HG03060 (cell line): ENCODE measurements around the gene PPARG.
"Not testable (repeated sequence)": the region's sequence is repeated elsewhere in the genome, so short reads cannot be mapped to it uniquely, and the experiment has no call there.

Experiments
- ATAC-seq: cut with Tn5 transposase; IDR thresholded peaks from one replicate; pipeline ENCODE4 v1.9.1; 2021; ENCODE audit warnings: low read depth, moderate number of reproducible peaks; ENCODE audit not compliant: unreplicated experiment

PPARG gene

DNA sequence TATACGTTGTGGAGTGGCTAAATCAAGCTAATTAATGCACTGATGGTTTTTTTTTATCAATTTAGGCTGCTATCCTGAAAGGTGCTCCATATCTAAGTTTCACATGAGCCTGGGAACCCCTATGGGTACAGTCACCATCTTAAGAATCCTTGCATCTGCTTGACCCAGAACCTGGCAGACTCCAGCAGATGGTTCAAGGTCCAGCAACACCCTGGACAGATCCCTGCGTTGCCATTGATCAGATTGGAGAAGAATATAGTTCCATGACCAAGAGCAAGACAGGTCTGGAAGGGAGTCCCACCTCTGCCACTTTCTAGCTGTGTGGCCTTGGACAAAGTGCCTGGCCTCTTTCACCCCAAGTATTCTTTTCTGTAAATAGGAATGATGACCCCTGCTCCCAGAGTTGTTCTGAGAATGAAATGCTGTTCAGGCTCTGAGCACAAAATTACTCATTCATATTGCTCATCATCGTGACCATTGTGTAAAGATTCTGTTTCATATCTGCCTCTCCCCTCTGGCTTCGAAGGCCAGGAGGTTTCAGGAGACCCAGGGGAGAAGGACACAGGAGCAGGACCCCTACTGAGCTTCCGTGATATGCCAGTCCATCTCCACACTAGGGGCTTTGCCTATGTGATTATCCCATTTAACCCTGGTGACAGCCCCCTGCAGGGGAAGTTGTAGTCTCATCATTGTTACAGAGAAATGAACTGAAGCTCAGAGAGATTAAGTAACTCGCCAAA is 165.4 kb downstream of the PPARG start:
- no peak for ATAC-seq

DNA sequence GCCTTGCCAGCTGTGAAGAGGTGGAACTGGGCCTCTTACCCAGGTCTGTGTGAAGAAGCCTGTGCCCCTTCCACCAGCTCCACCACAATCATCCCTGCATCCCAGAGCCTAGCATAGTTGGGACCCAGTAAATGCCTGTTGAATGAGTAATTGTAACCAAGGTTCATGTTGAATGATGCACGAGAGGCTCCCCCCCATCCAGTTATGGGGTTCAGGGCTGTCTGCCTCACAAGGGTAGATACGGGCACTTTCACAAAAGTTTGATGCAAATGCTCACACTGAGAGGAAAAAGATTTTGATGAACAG is 165.9 kb downstream of the PPARG start:
- no peak for ATAC-seq

DNA sequence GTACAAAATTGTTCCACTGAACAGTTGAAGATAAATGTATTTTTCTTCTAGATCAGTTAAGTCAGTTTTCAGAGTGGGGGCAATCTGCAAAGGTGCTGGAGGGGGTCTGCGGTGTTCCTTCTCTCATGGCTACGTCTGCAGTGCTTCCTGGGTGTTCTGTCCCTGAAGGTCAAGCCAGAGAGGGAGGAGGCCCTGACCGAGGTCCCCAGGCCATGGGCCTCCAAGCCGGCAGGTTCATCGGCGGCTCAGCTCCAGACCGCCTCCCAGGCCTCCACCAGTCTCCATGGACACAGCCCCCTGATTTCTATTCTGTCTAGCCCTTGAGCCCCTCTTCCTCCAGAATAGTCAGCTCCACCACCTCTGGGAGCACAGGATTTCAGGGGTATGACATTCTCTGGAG is 166.9 kb downstream of the PPARG start:
- no peak for ATAC-seq

DNA sequence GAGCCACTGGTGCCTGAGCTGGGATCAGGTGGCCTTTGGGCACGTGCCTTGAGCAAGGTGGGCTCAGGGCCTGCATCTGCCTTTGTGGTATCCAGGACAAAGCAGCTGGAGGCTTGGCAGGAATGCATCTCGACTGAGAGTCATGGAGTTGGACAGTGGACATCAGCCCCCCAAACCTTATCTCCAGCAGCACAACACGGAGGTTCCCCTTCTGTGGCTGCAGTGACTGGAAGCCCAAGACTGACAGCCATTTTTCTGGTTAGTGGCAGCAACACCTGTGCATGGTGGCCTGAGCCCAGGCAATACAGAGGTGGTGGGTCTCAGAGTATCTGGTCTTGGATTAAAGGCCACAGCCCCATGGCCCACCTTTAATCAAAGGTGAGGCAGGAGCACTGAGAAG is 167.6 kb downstream of the PPARG start:
- no peak for ATAC-seq

DNA sequence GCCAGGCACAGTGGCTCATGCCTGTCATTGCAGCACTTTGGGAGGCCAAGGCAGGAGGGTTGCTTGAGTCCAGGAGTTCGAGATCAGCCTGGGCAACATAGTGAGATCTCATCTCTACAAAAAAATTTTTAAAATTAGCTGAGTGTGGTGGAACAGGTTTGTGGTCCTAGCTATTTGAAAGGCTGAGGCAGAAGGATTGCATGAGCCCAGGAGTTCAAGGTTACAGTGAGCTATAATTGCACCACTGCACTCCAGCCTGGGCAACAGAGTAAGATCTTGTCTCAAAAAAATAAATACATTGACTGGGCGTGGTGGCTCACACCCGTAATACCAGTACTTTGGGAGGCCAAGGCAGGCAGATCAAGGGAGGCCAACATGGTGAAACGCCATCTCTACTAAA is 168.5 kb downstream of the PPARG start:
- not testable (repeated sequence) for ATAC-seq

DNA sequence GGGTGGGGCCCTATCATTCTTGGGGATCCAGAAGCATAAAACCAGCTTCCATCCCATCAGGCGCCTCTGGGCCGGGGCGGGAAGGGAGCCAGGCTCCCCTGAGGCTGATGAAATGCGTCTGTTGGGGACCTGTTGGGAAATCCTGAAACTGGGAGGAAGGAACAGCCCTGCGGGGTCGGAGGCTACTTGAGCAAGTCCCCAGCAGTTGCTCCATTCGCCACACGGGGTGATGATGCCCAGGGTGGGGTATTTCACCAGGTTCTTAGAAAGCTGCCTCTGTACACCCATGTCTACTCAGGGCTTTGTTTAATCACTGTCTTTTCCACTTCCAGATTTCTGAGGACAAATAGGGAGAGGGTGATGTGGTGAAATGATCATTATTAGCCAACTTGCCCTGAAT is 170.0 kb downstream of the PPARG start:
- no peak for ATAC-seq

DNA sequence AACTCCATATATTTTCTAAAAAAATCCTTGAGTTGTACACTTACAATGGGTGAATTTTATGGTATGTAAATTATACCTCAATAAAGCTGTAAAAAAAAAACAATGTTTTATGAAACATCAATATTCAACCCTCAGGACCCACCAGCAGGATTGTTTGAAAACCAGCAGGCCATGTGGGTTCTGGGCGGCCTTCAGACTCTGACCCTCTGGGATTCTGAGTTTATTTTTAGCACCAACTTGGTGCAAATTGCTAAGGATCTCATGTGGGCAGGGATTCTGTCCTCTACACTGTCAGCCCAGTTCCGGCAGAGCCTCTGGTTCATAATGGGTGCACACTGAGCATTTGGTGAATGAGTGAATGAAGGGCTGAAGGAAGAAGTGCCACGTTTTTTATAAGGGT is 171.3 kb downstream of the PPARG start:
- ATAC-seq = no peak

DNA sequence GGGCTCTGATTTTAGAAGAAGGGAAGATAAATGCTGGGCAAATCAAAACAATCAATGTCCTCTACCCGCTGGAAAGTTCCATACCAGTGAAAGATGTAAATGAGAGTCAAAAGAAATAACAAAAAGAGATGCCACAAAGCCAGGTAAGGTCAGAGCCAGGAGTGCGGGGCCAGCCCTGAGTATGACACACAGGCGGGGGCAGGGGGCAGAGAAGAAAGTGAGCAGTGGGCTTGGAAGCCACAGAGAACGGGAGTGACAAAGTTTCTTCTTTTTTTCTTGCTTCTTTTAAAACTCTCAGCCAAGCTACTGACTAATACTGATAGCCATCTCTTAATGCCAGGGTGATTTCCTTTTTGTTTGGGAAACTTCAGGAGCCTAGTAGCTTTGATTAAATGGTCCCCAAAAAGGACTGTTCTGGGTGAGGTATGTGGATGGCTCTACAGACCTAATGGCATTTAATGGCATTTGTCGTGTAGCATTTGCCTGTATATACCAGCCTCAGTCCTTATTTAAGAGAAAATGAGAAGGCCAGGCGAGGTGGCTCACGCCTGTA is 172.3 kb downstream of the PPARG start:
- no peak for ATAC-seq

DNA sequence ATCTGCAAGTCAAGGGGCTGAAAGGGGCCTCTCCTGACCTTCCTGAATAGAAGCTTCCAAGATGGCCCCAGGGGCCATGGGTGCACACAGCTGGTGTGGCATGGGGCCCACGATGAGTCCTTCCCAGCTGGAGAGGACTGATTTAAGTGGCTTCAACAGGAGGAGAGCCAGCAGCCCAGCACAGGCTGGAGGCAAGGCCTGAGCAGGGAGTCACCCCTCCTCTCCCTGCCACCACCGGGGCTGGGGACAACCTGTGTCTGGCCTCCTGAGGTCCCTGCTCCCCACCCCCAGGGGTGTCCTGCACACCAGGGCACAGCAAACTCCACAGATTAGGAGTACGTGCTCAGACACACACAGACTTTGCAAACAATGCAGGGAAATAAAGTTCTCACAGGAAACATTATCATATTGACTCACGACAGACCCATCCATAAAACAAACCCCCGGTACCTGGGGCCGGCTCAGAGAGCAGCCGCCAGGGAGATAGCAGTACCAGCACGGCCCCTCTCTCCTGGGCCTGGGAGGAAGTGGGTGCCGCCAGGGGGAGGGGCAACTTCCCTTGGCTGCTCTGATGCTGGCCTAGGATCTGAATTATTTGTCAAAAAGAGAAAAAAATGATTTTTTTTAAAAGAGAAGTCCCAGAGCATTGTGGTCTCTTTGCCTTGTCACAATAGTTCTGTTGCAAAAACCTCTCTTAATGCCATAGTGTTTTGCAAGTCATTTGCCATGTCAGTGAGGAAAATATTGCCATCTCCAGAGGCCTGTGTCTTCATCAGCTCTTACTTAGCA is 173.5 kb downstream of the PPARG start:
- ATAC-seq = no peak

DNA sequence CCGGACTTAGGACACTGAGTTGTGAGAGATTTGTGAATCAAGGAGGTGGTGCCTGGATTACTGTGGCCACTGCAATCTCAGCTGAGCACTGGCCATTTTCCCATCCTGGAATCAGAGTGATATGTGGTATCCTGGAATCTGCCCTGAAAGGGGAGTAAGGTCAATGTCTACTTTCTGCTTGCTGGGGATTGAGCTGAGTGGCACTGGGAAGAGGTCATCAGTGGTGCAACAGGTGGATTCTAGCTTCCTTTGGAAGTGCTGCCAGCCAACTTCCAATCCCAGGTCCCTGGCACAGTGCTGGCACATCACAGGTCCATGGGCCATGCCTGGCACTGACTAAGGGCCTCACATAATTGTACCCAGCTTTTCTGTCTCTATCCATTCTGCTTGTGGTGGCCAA is 174.8 kb downstream of the PPARG start:
- no peak for ATAC-seq

DNA sequence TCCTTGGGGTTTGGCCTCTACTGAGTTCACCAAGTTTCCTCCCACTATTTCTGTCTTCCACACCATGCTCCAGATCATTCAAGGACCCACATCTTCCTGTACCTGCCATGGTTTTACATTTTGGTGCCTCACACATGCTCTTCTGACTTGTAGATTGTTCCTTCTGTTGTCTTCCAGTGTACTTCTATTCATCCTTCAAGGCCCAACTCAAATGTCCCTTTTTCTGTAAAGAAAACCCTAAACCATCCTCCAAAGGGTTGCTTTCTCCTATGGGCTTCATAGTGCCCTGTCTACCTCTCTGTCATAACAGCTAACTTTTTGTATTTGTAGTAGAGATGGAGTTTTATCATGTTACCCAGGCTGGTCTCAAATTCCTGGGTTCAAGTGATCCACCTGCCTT is 175.3 kb downstream of the PPARG start:
- no peak for ATAC-seq

DNA sequence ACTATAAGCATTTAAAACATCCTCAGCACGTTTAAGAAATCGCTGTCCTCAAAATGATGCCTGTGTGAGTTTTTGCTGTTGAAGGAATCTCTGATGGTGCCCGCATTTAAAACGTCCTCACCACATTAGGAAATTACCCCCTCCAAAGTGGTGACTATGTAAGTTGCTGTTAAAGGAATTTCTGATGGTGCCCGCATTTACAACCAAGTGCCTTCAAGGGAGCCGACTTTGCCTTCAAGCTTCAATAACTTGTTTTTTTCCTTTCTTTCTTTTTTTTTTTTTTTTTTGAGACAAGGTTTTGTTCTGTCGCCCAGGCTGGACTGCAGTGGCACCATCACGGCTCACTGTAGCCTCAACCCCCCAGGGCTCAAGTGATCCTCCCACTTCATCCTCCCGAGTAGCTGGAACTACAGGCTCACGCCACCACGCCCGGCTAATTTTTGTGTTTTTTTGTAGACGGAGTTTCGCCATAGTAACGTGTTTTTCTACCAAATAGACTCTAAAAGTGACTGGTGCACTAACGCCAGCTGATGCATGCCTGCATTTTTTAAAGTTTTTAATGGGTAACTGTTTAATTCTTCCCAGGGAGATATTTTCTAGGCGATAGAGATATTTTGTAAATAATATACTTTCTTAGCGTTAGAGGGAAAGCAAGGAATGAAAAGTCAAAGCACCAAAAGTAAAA is 176.4 kb downstream of the PPARG start:
- ATAC-seq = no peak

DNA sequence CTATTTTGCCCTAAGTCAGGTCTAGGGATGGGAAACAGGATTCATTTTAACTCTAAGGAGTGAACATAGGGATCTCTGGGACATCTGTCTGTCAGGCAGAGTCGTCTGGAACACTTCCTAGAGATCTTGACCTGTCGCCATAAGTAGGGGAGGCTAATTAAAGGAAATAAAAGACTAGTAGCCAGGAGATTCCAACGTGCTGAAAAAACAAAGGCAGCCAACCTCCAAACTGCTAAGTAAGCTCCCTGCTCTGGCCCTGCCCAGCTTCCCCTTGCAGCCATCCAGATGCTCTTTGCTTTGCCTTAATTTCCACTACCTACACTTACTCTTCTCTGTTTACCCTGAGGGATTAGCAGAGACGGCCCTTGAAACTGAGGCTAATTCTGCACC is 177.0 kb downstream of the PPARG start:
- no peak for ATAC-seq

DNA sequence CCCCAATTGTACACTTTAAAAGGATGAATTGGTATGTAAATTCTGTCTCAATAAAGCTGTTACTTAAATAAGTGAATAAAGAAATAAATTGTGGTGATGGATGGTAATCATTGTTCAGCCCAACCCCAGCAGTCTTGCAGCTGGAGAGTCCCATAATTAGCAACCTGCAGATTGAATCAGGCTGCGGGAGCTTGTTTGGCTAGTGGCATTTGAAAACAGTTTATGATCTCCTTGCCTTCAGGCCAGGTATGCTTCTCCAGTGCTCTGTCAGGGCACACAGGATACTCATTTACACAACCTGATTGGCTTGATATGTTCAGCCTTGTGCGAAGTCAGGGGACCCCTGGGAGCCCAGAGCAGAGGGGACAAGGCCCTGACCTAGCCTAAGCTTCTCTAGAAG is 178.9 kb downstream of the PPARG start:
- no peak for ATAC-seq

DNA sequence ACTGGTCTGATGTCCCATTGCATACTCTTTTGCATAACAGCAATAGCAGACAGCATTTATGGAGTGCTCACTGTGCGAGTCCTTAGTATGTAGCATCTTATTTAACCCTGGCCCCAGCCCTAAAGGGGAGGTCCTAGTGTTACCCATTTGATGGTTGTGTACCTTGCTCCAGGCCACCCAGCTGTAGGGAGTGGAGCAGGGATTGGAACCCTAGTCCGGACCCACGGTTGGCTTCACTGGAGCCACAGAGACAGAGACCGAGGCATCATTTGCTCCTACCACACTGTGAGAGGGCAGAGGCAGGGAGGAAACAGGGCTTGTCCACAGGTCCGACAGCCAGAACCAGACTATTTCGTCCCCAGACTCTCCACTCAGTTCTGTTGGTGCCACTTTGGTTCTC is 179.4 kb downstream of the PPARG start:
- no peak for ATAC-seq

DNA sequence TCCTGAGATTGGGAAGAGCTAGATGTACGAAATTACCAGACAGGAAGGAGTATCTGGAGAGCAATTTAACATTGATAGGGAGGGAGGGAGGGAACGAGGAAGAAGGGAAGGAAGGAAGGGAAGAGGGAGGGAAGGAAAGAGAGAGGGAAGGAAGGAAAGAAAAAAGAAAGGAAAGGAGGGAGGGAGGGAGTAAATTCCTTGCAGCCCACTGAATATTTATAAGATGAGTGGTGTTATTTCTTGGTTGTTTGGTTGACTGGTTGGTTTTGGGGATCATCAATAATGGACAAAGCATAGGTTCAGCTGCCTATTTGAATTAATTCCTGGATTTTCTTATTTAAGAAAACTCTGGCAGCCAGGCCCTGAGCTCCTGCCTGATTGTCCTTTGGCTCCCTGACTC is 179.9 kb downstream of the PPARG start:
- no peak for ATAC-seq

DNA sequence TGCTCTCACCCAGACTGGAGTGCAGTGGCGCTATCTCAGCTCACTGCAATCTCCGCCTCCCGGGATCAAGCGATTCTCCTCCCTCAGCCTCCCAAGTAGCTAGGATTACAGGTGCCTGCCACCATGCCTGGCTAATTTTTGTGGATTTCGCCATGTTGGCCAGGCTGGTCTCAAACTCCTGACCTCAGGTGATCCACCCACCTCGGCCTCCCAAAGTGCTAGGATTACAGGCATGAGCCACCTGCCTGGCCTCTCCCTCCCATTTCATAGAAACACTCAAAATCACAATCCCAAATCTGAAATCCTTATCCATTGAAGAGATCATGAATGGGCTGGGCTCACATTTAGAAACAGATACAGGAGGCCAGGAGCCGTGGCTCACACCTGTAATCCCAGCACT is 180.4 kb downstream of the PPARG start:
- ATAC-seq = not testable (repeated sequence)

DNA sequence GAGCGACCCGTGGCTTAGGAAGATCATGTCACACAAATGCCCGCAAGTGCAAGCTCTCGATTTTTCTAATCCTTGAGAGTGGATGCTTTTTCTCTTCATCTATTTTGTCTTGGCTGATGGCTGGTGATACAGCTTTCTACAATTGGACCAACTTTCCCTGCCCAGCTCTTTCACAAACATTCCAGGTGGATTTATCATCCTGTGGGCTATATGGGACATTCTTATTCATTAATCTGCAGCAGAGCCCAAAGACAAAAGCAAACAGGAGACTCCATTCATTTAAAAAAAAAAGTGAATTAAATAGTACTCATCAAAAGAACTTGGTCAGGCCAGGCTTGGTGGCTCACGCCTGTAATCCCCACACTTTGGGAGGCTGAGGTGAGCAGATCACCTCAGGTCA is 181.2 kb downstream of the PPARG start:
- ATAC-seq = no peak

DNA sequence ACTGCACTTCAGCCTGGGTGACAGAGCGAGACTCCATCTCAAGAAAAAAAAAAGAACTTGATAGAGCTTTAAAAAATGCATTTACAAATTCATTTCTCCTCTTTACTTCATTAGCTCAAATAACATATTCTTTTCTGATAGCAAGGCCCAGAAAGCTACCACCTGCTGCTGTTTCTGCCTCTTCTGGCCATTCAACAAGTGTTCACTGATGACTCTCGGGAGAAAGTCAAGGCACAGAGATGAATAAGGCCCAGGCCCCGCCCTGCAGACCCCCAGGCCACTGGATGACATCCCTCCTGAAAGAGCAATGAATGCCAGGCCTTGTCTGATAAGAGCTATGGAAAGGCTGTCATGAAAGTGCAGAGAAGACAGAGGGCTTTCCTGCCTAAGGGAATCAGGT is 181.8 kb downstream of the PPARG start:
- no peak for ATAC-seq

DNA sequence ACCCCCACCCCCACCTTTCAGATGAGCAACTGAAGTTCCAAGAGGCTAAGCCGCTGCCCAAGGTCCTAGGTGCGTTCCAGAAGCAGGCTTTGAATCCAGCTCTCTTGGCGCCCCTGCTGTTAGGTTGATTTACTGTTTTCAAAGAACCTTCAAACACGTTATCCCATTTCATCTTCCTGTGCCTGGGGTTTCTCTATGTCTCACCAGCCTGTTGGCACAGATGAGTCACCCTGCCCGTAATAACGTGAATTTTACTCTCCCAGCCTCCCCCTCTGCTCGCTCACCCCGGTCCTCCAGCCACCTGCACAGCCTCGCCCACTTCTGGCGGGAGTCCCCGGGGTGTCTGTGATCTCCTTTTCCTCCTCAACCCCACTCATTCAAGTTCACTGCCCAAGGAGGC is 182.4 kb downstream of the PPARG start:
- ATAC-seq = no peak

DNA sequence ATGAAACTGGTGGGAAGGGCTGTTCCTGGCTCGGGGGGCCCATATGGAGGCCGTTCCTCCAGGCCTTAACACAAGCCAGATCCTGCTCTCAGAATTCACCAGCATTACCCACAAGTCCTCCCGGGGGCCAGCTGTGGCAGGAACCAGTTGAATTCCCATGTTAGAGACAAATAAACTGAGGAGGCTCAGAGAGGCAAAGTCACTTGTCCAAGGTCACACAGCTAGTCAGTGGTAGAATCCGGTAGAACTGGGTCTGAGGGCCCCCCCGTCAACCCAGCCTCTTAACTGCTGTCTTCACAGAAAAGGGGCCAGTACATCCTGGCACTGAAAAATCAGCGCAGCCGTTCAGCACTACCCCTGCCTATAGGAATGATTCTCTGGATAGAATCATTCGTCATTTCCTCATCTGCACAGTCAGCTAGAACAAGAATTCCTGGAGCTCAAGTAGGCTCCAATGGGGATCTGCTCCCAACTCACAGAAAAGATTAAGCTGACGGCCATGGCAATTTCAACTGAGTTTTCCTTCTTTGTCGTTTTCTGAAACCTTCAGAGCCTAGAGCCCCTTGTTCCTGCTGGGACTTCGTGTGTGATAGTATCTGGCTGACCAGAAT is 183.2 kb downstream of the PPARG start:
- ATAC-seq = no peak
